Fibroblast of skin of scalp (primary cell): ENCODE results near the gene FCGR3A.
"Not testable (repeated sequence)": the region's sequence is repeated elsewhere in the genome, so short reads cannot be mapped to it uniquely, and the experiment has no call there.

Experiments
- DNase-seq: peaks from one replicate; pipeline ENCODE4 v3.0.0-alpha.2; 2013

FCGR3A gene

DNA sequence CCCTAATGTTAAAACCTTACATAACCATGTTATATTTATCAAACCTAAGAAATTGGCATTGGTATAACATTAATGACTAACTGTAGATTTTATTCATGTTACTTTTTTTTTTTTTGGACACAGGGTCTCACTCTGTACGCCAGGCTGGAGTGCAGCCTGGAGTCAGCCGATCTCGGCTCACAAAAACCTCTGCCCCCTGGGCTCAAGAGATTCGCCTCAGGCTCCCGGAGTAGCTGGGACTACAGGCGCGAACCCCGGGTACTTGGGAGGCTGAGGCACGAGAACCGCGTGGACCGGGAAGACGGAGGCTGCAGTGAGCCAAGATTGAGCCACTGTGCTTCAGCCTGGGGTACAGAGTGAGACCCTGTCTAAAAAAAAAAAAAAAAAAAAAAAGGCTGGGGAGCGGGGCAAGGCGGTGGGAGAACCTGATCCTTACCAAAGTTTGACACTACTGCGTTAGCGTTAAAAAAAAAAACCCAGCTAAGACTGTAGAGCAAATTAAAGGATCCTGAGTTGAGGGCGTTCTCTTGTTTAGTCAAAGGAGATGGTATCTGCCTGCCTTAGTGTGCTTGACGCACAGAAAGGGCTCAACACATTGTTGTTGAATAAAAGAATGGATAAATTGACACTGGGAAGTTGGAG is 20.0 kb downstream of the FCGR3A start:
- not testable (repeated sequence) for DNase-seq

DNA sequence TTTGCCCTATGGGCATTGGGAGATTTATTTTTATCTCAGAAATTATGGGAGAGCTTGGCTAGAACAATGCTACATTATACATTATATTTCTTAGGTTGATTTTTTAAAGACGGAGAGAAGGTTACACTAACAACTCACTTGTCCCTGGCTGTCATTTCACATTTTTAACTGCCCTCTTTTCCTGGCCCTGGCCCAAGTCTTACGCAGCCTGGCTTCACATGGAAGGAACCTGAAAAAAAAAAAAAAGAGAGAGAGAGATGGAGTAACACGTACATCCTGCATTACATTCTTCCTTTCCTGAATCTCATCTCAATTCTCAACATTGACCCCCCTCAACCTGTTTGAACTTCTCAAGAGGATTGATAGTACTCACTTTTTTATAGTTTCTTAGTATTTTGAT is 21.1 kb downstream of the FCGR3A start:
- not testable (repeated sequence) for DNase-seq

DNA sequence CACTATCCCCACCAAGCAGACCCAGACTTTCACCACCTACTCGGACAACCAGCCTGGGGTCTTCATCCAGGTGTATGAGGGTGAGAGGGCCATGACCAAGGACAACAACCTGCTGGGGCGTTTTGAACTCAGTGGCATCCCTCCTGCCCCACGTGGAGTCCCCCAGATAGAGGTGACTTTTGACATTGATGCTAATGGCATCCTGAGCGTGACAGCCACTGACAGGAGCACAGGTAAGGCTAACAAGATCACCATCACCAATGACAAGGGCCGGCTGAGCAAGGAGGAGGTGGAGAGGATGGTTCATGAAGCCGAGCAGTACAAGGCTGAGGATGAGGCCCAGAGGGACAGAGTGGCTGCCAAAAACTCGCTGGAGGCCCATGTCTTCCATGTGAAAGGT is 23.7 kb downstream of the FCGR3A start:
- DNase-seq, result not testable (repeated sequence)

DNA sequence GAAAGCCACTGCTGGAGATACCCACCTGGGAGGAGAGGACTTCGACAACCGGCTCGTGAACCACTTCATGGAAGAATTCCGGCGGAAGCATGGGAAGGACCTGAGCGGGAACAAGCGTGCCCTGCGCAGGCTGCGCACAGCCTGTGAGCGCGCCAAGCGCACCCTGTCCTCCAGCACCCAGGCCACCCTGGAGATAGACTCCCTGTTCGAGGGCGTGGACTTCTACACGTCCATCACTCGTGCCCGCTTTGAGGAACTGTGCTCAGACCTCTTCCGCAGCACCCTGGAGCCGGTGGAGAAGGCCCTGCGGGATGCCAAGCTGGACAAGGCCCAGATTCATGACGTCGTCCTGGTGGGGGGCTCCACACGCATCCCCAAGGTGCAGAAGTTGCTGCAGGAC is 24.3 kb downstream of the FCGR3A start:
- DNase-seq, result not testable (repeated sequence)

DNA sequence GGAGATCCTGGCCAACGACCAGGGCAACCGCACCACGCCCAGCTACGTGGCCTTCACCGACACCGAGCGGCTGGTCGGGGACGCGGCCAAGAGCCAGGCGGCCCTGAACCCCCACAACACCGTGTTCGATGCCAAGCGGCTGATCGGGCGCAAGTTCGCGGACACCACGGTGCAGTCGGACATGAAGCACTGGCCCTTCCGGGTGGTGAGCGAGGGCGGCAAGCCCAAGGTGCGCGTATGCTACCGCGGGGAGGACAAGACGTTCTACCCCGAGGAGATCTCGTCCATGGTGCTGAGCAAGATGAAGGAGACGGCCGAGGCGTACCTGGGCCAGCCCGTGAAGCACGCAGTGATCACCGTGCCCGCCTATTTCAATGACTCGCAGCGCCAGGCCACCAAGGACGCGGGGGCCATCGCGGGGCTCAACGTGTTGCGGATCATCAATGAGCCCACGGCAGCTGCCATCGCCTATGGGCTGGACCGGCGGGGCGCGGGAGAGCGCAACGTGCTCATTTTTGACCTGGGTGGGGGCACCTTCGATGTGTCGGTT is 24.8 kb downstream of the FCGR3A start:
- DNase-seq, result not testable (repeated sequence)

DNA sequence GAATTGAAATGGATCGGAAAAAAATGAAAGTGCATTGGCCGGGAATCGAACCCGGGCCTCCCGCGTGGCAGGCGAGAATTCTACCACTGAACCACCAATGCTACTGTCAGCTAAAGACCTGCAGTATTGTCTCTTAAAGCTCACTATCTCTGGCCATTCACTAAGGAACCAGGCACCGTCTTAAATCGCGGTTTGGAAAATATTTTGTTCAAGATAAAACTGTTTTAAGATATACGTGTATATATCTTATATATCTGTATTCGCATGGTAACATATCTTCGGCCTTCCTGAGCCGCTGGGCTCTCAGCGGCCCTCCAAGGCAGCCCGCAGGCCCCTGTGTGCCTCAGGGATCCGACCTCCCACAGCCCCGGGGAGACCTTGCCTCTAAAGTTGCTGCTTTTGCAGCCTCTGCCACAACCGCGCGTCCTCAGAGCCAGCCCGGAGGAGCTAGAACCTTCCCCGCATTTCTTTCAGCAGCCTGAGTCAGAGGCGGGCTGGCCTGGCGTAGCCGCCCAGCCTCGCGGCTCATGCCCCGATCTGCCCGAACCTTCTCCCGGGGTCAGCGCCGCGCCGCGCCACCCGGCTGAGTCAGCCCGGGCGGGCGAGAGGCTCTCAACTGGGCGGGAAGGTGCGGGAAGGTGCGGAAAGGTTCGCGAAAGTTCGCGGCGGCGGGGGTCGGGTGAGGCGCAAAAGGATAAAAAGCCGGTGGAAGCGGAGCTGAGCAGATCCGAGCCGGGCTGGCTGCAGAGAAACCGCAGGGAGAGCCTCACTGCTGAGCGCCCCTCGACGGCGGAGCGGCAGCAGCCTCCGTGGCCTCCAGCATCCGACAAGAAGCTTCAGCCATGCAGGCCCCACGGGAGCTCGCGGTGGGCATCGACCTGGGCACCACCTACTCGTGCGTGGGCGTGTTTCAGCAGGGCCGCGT is 25.5 kb downstream of the FCGR3A start, which contains the start of gene HSPA6:
TSS of gene HSPA6 (plus strand) at position 724 of the 925 bp plus-strand sequence. CDS start at position 843, 119 bp downstream.
- DNase-seq, result peak; percentile 74

DNA sequence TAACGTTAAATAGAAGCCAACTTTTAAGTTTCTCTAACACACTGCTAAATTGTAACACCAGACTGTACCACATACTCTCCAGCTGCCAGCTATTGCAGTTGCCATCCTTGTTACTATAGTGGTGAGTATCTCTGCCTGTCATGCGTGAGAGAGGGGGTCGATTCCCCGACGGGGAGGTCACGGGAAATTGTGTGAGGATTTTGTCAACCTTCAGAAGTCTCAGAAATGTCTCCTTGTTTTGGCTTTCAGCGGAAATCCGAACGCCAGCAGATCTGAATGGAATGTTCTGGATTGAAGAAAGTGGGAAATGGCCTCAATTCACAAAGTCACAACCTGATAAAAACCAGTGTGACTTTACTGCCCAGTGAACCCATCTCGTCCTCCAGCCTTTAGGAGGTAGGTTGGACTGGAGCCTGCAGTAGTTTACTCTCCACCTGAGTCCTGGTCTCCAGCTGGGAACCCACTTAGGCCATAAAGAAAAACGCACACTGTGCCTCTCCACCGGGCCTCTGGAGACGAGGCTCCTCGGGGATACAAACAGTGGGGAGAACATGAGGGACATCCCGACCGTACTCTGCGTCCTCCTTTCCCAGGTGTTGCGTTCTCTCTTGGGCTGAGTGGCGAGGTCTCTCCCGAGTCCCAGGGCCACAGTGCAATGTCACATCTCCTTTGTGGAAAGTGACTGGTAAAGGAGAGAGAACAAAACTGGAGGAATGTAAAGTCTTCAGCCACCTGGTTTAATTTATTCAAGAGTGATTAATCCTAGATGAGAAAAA is 26.4 kb downstream of the FCGR3A start:
- DNase-seq, result not testable (repeated sequence)

GRCh38 chr1:161513953-161514352 is 35.7 kb downstream of the FCGR3A start:
- not testable (repeated sequence) for DNase-seq

DNA sequence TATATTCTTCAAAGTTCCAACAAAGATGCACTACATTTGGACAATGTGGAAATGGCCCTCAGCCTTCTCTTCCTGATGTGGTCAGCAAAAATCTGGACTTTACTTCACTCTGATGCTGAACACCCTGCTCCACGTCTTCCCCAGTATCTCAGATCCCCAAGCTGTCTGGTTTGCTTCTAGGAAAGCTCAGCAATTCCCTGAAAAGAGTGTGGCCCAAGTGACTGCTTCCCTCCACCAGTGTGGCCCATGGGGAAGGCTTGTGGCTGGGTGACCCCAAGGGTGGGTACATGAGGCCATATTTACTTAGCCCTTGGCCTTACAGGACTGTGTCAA is 36.2 kb downstream of the FCGR3A start:
- DNase-seq, result not testable (repeated sequence)

- not testable (repeated sequence) for DNase-seq
Measured at GRCh38 chr1:161512636-161513447, 36.8 kb downstream of the FCGR3A start.

DNA sequence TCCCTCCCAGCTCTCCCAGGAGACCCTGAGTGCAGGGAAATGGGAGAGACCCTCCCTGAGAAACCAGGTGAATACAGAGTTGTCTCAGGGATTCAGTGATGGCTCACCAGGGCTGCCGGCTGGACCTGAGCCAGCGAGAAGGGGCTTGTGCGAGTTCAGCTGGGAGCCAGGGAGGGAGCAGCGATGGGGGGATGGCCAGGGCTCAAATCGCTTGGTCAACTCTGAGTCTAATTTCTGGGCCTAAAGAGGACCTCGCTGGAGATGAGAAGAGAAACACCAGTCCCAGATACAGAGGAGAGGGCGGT is 37.9 kb downstream of the FCGR3A start:
- no peak for DNase-seq

GRCh38 chr1:161511018-161511755 is 38.4 kb downstream of the FCGR3A start:
- DNase-seq, result no peak

DNA sequence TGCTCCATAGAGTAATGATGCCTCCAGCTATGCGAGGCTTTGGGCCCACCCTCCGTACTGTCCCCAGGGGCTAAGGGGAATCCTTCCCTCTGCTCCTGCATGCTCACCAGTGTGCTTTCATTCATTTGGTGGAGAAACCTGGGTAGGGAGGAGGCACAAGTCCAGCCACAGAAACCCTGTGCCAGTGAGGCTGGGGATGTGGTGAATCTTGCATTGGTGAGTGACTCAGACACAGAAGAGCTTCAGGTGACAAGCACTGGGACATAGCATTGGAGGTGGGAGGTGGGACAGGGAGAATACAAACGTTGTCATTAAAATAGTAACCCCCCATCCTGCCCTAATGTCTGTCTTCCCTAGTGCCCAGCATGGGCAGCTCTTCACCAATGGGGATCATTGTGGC is 39.1 kb downstream of the FCGR3A start:
- no peak for DNase-seq

DNA sequence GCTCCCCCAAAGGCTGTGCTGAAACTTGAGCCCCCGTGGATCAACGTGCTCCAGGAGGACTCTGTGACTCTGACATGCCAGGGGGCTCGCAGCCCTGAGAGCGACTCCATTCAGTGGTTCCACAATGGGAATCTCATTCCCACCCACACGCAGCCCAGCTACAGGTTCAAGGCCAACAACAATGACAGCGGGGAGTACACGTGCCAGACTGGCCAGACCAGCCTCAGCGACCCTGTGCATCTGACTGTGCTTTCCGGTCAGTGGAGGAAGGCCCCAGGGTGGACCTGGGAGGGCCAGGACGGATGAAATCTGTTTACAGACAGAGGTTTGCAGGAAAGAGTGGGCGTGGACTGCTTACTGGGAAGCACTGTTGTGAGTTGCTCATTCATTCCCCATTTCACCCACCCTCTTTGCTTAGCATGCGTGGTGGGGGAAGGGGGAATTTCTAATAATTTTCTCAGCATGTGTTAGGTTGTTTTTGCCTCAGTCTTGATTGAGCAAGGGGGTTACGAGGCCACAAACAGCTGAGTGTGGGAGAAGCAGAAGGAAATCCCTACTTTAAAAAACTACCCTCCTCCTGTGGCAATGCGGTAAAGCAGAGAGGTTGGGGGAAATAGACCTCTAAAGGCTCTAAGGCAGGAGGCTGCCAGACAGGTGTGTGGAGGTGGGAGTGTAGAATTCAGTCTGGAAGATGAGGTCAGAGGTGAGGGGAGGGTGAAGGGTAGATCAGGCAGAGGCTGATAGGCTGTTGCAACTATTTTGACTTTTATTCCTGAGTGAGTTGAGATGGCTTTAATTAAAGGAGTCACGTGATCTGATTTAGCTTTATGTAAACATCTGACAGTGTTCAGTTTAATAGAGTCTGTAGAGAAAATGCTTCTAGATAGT is 43.0 kb downstream of the FCGR3A start:
- no peak for DNase-seq

DNA sequence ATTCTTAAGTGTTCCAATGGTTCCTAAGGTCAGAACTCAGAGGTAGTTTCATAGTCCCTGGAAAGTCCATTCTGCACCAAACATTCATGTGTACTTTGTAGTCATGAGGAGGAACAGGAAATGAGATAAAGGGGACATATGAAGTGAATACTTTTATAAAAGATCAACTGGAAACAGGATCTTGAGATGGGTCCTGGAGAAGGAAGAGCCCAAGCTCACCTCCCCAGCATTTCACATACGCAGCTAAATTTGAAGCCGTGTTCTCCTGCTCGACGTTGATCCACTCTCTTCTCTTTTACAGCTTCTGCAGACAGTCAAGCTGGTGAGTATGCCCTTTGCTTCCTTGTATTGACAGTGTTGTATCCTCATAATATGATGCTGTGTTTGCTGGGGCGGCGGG is 43.9 kb downstream of the FCGR3A start:
- no peak for DNase-seq

GRCh38 chr1:161503394-161503748 is 46.2 kb downstream of the FCGR3A start:
- no peak for DNase-seq

- DNase-seq, result peak; percentile 13
Measured at GRCh38 chr1:161502641-161503393, 46.8 kb downstream of the FCGR3A start.

- DNase-seq, result no peak
Measured at GRCh38 chr1:161502181-161502580, 47.4 kb downstream of the FCGR3A start.

- no peak for DNase-seq
Measured at GRCh38 chr1:161501234-161501633, 48.4 kb downstream of the FCGR3A start.
